DMS 273 (cell line): ENCODE measurements around the gene ARMC3.
"Not testable (repeated sequence)": the region's sequence is repeated elsewhere in the genome, so short reads cannot be mapped to it uniquely, and the experiment has no call there.

Source experiments
- DNase-seq: peaks from one replicate; lab custom pipeline; 2025; ENCODE audit not compliant: unreplicated experiment; lab: John Stamatoyannopoulos, UW

ARMC3 gene

GRCh38 chr10:23069019-23069815 is 141.4 kb downstream of the ARMC3 start:
- DNase-seq: peak; percentile 15

- DNase-seq: not testable (repeated sequence)
Measured at GRCh38 chr10:23070092-23070912, 142.4 kb downstream of the ARMC3 start.

DNA sequence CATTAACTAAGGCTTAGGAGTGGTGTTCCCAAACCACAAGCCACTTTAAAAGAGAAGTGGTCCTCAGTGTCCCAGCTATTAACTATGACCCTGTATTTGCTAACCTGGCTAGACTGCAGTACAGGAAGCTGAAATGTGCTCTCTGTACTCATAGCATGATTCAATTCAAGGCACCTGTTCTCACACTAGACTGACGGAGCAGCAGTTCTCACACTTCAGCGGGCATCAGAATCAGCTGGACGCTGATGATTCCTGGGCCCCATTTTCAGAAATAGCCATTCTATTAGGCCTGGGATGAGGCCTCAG is 143.0 kb downstream of the ARMC3 start:
- no peak for DNase-seq

DNA sequence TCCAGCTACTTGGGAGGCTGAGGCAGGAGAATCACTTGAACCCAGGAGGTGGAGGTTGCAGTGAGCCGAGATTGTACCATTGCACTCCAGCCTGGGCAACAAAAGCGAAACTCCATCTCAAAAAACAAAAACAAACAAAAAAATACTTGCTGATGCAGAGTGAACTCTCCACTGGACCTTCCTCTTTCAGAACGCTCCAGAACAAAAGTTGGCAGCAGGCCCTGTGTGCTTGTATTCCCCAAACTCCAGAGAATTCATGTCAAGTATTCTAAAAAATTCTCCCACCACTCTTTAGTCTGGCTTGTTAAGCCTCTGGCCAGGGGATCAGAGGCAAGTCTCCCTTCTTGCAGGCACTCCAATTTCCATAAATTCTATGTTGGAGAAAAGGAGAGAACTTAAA is 144.7 kb downstream of the ARMC3 start:
- DNase-seq: not testable (repeated sequence)

DNA sequence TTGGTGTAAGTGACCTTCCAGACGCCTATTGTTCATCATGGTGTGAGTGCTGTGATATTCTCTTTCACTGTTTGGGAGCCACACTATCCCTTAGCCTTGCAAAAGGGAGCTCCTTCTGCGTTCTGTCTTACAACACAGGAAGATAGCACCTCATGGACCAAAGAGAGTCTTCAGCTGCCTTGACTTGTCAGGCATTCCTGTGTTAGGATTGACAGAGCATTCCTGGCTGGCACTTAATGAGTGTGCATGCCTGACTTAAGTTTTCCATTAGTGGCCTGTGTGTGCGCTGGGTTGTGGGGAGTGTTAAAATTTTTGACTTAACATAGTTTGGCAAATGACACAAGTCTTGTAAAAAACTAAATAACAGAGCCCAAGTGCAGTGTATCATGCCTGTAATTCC is 145.7 kb downstream of the ARMC3 start:
- DNase-seq: no peak

GRCh38 chr10:23075672-23076071 is 147.8 kb downstream of the ARMC3 start:
- no peak for DNase-seq

GRCh38 chr10:23078114-23078513 is 150.3 kb downstream of the ARMC3 start:
- DNase-seq: no peak

GRCh38 chr10:23079700-23080099 is 151.8 kb downstream of the ARMC3 start:
- DNase-seq: peak; percentile 49

- DNase-seq: no peak
Measured at GRCh38 chr10:23080262-23080661, 152.4 kb downstream of the ARMC3 start.

GRCh38 chr10:23081221-23081750 is 153.4 kb downstream of the ARMC3 start:
- peak; percentile 63 for DNase-seq

- DNase-seq: peak; percentile 62
Measured at GRCh38 chr10:23081891-23082290, 154.0 kb downstream of the ARMC3 start.
